DMS 273 (cell line): ENCODE measurements around the gene VAV2.
A peak's percentile ranks its signal among the peaks of the same experiment; 100 is the strongest.

ENCODE experiments used
- DNase-seq: peaks from one replicate; lab custom pipeline; 2025; ENCODE audit not compliant: unreplicated experiment; lab: John Stamatoyannopoulos, UW

Gene VAV2

GRCh38 chr9:133823189-133824105 lies 168.7 kb downstream of the VAV2 start:
- DNase-seq = no peak

- DNase-seq = no peak
These were observed 169.6 kb downstream of the VAV2 start for GRCh38 chr9:133822430-133823065.

- no peak for DNase-seq
These were observed 170.3 kb downstream of the VAV2 start for GRCh38 chr9:133821601-133822429.

GRCh38 chr9:133819923-133820322 lies 172.2 kb downstream of the VAV2 start:
- no peak for DNase-seq

- no peak for DNase-seq
These were observed 173.7 kb downstream of the VAV2 start for GRCh38 chr9:133818444-133818843.

- no peak for DNase-seq
These were observed 176.3 kb downstream of the VAV2 start for GRCh38 chr9:133815781-133816180.

GRCh38 chr9:133814586-133815208 lies 177.4 kb downstream of the VAV2 start:
- no peak for DNase-seq

GRCh38 chr9:133813749-133814585 lies 178.2 kb downstream of the VAV2 start:
- DNase-seq = peak; percentile 44

- no peak for DNase-seq
These were observed 179.0 kb downstream of the VAV2 start for GRCh38 chr9:133812941-133813748.

GRCh38 chr9:133812077-133812868 lies 179.9 kb downstream of the VAV2 start:
- no peak for DNase-seq

GRCh38 chr9:133811471-133811870 lies 180.7 kb downstream of the VAV2 start:
- no peak for DNase-seq

GRCh38 chr9:133810556-133811195 lies 181.4 kb downstream of the VAV2 start:
- DNase-seq = no peak

GRCh38 chr9:133809335-133809734 lies 182.8 kb downstream of the VAV2 start:
- DNase-seq = no peak

- no peak for DNase-seq
These were observed 184.3 kb downstream of the VAV2 start for GRCh38 chr9:133807818-133808217.

- DNase-seq = no peak
These were observed 185.1 kb downstream of the VAV2 start for GRCh38 chr9:133807037-133807436.

- no peak for DNase-seq
These were observed 185.5 kb downstream of the VAV2 start for GRCh38 chr9:133806623-133807010.

- no peak for DNase-seq
These were observed 186.1 kb downstream of the VAV2 start for GRCh38 chr9:133805876-133806622.
